GM13976 (cell line): ENCODE data around the gene MAPT.

Experiments
- DNase-seq: peaks from one replicate; pipeline ENCODE4 v3.0.0; 2012; ENCODE audit warnings: low spot score
- in situ Hi-C: fragments of 300-500 bp; cut with MboI; formaldehyde crosslinking; loops from one replicate; pipeline ENCODE4 v1.12.0; 2022; ENCODE audit warnings: low sequenced_read_pairs, mixed read lengths, inconsistent platforms; ENCODE audit not compliant: unreplicated experiment
- TF ChIP-seq, protein P1 (sequence below): IDR thresholded peaks from 2 replicates; pipeline ENCODE4 v1.5.1; 2012; ENCODE audit warnings: borderline replicate concordance, mild to moderate bottlenecking; ENCODE audit not compliant: insufficient read depth; ENCODE audit errors: extremely low read depth, missing control alignments, control extremely low read depth

MAPT gene

DNA sequence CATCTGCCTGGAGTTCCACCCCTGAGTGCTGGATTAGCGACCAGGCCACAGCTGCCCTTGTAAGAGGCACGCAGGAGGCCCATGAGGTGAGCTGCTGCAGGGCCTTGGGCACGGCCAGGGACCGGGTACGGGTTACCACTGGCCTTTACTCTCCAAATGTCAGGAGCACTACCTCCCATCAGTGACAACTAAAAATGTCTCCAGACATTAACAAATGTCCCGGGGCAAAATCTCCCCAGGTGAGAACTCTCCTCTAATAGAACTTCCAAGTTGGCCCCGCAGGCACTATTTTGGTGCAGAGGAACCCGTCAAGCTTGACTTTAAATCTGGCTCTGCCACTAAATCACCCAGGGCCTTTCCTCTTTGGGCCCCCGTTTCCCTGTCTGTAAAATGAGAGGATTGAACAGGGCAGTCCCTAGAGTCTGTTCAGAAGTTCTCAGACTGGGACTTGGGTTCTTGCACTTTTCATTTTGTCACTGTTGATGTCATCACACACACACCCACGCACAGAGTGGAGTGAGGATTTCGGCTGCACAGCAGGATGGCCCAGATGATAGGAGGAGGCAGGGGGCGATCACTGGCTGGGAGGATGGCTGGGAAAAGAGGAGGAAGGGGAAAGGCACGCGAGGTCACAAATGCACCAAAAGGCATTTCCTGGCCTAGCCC is 24.5 kb upstream of the MAPT start:
- DNase-seq, result no peak
- in situ Hi-C loops, result no loop called here
- TF ChIP-seq, protein P1, sequence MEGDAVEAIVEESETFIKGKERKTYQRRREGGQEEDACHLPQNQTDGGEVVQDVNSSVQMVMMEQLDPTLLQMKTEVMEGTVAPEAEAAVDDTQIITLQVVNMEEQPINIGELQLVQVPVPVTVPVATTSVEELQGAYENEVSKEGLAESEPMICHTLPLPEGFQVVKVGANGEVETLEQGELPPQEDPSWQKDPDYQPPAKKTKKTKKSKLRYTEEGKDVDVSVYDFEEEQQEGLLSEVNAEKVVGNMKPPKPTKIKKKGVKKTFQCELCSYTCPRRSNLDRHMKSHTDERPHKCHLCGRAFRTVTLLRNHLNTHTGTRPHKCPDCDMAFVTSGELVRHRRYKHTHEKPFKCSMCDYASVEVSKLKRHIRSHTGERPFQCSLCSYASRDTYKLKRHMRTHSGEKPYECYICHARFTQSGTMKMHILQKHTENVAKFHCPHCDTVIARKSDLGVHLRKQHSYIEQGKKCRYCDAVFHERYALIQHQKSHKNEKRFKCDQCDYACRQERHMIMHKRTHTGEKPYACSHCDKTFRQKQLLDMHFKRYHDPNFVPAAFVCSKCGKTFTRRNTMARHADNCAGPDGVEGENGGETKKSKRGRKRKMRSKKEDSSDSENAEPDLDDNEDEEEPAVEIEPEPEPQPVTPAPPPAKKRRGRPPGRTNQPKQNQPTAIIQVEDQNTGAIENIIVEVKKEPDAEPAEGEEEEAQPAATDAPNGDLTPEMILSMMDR, result no peak

DNA sequence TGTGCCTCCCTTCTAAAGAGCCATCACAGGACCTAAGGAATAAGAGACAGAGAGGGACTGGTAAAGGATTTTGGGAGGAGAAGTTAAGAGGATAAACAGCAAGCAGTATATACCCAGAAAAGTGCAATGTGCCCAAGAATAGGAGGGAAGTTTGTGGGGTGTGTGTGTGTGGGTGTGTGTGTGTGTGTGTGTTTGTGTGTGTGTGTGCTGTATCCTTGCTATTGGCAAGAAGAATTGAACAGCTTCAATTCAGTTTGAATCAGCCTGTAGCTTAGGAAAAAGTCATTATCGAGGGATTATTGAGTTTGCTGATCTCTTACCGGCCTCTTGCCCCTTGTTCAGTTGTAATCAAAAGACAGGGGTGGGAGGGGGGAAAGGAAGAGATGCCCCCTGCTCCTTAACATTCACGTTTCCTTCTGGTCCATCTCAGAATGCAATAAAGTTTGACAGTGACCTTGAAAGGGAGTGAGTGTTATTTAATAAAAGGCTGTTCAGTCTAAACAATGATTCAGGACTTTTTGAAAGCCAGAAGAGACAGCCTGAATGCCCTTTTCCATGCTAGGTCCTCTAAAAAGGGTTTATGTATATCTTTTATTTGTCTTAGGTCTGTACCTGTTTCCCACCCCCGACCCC is 23.9 kb upstream of the MAPT start:
- TF ChIP-seq, protein P1, result no peak
- in situ Hi-C loops, result no loop called here
- no peak for DNase-seq

DNA sequence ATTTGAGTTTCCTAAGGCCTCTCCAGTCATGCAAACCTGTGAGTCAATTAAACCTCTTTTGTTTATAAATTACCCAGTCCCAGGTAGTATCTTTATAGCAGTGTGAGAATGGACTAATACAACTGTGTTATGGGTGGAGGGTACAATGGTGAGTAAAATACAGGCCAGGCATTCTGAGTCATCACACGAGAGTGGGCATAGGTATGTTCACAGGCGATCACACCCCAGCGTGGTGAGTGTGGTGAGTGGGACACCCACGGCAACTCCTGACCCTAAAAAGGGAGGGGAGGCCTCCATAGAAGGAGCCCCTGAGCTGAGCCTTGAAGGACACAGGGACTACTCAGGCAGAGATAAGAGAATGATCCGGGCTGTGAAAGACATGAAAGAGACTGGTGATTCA is 22.6 kb upstream of the MAPT start:
- no peak for DNase-seq
- in situ Hi-C loops, result no loop called here
- TF ChIP-seq, protein P1, result no peak

DNA sequence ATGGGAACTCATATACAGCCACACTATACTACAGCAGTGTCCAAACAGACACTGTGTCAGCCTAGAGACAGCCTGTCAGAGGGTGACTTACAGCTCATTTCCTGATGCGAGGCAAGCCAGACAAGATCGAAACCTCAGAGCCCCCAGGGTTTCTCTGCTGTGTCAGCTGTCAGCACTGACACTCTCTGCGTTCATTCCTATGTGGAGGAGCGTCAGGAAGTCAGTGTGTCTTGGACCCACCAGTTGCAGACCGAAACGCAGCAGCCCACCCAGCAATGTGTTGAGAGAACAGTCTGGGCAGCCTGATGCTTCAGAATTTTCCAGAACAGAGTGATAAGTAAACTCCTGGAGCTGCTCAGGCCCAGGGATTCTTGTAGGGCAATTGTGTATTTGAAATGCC is 20.6 kb upstream of the MAPT start:
- in situ Hi-C loops, result no loop called here
- TF ChIP-seq, protein P1, result no peak
- DNase-seq, result no peak

DNA sequence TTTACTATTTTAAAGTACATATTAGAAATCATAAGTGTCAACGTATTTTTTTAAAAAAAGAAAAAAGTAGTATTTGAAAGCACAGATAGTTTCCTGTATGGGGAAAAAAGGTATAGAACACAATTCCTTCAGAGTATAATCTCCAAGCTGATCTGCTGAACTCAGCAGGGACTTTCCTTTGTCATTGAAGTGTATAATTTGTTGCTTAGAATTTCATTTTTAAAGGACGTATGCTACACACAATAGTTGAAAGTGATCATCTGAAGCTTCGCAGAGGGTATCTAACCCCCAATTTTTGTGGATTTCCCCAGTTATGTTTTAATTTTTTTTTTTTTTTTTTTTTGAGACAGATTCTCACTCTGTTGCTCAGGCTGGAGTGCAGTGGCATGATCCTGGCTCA is 20.2 kb upstream of the MAPT start:
- TF ChIP-seq, protein P1, result no peak

DNA sequence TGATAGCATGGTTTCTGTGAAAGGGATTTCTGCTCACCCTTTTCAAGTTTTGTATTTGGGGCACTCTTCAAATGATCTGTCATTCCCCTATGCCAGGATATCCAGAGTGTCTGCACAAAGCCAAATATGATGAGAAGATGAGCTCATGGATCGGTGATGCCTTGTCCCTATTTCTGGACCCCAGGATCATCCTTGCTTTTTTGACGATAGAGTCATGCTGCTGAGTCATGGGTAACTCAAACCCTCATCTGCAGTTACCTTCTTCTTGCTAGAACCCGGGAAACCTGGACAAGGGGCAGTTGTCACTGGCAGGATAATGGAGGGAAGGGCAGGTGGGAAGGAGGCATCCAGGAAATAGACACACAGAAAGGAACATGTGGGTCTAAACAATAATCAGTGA is 17.8 kb upstream of the MAPT start:
- in situ Hi-C loops, result no loop called here
- TF ChIP-seq, protein P1, result no peak
- no peak for DNase-seq

More for the DNA sequence above, 20.2 kb upstream of the MAPT start:
- DNase-seq, result no peak
- in situ Hi-C loops, result no loop called here
